ENCODE results near the gene EXOC6B.

DNA sequence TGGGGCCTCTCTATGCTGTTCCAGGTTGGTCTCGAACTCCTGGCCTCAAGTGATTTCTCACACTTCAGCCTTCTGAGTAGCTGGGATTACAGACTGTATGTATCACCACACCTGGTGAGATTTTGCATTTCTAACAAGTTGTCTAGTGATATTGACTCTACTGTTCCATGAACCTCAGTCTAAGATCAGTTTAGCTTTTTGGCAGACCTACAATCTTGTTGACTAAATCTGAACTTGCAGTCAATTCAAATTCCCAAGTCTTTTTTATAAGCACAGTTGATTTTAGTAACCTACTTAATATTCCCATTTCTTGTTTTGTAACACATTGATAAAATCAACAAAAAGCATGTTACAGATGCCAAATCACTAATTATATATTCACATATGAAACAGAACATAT is 412.1 kb downstream of the EXOC6B start:
- TF ChIP-seq FOS (IDR thresholded peaks at IDR 0.05; ENCODE audit: extremely low read depth, insufficient read length) (no peak), RAD21 (CRISPR knock-in tag; conservative IDR thresholded peaks at IDR 0.05 in 1 of 2, IDR thresholded peaks at IDR 0.05 in 1 of 2) (no peak), MAFK (IDR thresholded peaks at IDR 0.05; ENCODE audit: low read length) (no peak), SP1 (CRISPR knock-in tag; IDR thresholded peaks at IDR 0.05) (no peak), YY1 (IDR thresholded peaks at IDR 0.05; ENCODE audit: borderline replicate concordance in 1 of 3, control insufficient read depth in 1 of 3, extremely low read depth in 1 of 3, insufficient read depth in 3 of 3, insufficient read length in 1 of 3, insufficient replicate concordance in 2 of 3, low read depth in 1 of 3, low read length in 2 of 3) (no peak), ZNF23 (CRISPR knock-in tag; IDR thresholded peaks at IDR 0.05) (no peak), ZNF436 (CRISPR knock-in tag; IDR thresholded peaks at IDR 0.05) (no peak), EGR1 (conservative IDR thresholded peaks at IDR 0.05) (no peak)
- TF ChIP-seq, protein P1, sequence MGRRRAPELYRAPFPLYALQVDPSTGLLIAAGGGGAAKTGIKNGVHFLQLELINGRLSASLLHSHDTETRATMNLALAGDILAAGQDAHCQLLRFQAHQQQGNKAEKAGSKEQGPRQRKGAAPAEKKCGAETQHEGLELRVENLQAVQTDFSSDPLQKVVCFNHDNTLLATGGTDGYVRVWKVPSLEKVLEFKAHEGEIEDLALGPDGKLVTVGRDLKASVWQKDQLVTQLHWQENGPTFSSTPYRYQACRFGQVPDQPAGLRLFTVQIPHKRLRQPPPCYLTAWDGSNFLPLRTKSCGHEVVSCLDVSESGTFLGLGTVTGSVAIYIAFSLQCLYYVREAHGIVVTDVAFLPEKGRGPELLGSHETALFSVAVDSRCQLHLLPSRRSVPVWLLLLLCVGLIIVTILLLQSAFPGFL (CRISPR knock-in tag; IDR thresholded peaks at IDR 0.05), result no peak
- TF ChIP-seq, protein P2, sequence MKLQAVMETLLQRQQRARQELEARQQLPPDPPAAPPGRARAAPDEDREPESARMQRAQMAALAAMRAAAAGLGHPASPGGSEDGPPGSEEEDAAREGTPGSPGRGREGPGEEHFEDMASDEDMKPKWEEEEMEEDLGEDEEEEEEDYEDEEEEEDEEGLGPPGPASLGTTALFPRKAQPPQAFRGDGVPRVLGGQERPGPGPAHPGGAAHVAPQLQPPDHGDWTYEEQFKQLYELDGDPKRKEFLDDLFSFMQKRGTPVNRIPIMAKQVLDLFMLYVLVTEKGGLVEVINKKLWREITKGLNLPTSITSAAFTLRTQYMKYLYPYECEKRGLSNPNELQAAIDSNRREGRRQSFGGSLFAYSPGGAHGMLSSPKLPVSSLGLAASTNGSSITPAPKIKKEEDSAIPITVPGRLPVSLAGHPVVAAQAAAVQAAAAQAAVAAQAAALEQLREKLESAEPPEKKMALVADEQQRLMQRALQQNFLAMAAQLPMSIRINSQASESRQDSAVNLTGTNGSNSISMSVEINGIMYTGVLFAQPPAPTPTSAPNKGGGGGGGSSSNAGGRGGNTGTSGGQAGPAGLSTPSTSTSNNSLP (IDR thresholded peaks at IDR 0.05; ENCODE audit: borderline replicate concordance, low read depth, low read length), result no peak
- TF ChIP-seq, protein P3, sequence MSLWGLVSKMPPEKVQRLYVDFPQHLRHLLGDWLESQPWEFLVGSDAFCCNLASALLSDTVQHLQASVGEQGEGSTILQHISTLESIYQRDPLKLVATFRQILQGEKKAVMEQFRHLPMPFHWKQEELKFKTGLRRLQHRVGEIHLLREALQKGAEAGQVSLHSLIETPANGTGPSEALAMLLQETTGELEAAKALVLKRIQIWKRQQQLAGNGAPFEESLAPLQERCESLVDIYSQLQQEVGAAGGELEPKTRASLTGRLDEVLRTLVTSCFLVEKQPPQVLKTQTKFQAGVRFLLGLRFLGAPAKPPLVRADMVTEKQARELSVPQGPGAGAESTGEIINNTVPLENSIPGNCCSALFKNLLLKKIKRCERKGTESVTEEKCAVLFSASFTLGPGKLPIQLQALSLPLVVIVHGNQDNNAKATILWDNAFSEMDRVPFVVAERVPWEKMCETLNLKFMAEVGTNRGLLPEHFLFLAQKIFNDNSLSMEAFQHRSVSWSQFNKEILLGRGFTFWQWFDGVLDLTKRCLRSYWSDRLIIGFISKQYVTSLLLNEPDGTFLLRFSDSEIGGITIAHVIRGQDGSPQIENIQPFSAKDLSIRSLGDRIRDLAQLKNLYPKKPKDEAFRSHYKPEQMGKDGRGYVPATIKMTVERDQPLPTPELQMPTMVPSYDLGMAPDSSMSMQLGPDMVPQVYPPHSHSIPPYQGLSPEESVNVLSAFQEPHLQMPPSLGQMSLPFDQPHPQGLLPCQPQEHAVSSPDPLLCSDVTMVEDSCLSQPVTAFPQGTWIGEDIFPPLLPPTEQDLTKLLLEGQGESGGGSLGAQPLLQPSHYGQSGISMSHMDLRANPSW (CRISPR knock-in tag; IDR thresholded peaks at IDR 0.05), result no peak
- TF ChIP-seq, protein P4, sequence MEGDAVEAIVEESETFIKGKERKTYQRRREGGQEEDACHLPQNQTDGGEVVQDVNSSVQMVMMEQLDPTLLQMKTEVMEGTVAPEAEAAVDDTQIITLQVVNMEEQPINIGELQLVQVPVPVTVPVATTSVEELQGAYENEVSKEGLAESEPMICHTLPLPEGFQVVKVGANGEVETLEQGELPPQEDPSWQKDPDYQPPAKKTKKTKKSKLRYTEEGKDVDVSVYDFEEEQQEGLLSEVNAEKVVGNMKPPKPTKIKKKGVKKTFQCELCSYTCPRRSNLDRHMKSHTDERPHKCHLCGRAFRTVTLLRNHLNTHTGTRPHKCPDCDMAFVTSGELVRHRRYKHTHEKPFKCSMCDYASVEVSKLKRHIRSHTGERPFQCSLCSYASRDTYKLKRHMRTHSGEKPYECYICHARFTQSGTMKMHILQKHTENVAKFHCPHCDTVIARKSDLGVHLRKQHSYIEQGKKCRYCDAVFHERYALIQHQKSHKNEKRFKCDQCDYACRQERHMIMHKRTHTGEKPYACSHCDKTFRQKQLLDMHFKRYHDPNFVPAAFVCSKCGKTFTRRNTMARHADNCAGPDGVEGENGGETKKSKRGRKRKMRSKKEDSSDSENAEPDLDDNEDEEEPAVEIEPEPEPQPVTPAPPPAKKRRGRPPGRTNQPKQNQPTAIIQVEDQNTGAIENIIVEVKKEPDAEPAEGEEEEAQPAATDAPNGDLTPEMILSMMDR (IDR thresholded peaks at IDR 0.05 in 2 of 3, conservative IDR thresholded peaks at IDR 0.05 in 1 of 3; ENCODE audit: insufficient read depth in 2 of 3, low read depth in 1 of 3, low read length in 3 of 3), result no peak
- TF ChIP-seq, protein P5, sequence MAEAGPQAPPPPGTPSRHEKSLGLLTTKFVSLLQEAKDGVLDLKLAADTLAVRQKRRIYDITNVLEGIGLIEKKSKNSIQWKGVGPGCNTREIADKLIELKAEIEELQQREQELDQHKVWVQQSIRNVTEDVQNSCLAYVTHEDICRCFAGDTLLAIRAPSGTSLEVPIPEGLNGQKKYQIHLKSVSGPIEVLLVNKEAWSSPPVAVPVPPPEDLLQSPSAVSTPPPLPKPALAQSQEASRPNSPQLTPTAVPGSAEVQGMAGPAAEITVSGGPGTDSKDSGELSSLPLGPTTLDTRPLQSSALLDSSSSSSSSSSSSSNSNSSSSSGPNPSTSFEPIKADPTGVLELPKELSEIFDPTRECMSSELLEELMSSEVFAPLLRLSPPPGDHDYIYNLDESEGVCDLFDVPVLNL (CRISPR knock-in tag; IDR thresholded peaks at IDR 0.05; ENCODE audit: low read depth), result no peak
- TF ChIP-seq, protein P6, sequence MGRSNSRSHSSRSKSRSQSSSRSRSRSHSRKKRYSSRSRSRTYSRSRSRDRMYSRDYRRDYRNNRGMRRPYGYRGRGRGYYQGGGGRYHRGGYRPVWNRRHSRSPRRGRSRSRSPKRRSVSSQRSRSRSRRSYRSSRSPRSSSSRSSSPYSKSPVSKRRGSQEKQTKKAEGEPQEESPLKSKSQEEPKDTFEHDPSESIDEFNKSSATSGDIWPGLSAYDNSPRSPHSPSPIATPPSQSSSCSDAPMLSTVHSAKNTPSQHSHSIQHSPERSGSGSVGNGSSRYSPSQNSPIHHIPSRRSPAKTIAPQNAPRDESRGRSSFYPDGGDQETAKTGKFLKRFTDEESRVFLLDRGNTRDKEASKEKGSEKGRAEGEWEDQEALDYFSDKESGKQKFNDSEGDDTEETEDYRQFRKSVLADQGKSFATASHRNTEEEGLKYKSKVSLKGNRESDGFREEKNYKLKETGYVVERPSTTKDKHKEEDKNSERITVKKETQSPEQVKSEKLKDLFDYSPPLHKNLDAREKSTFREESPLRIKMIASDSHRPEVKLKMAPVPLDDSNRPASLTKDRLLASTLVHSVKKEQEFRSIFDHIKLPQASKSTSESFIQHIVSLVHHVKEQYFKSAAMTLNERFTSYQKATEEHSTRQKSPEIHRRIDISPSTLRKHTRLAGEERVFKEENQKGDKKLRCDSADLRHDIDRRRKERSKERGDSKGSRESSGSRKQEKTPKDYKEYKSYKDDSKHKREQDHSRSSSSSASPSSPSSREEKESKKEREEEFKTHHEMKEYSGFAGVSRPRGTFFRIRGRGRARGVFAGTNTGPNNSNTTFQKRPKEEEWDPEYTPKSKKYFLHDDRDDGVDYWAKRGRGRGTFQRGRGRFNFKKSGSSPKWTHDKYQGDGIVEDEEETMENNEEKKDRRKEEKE (IDR thresholded peaks at IDR 0.05; ENCODE audit: borderline replicate concordance in 1 of 2, control insufficient read depth in 1 of 2, low read depth in 2 of 2, low read length in 1 of 2), result no peak

All from K562 (cell line).